H9 (cell line): ENCODE data around the gene ZFP36L1. TPM values are rescaled to one million over a fixed set of nuclear protein-coding genes. Genes with fewer than 3 reads are reported as not detected.

Experiments
- DNase-seq: peaks from one replicate; pipeline ENCODE4 v3.0.0-alpha.2; 2017
- H2AFZ ChIP-seq: one replicate; pipeline ENCODE4 v1.6.1; 2013; ENCODE audit warnings: mild to moderate bottlenecking, low read length, control low read depth, moderate library complexity
- H2AK5ac ChIP-seq: 2 replicates; pipeline ENCODE4 v1.6.1; 2013; ENCODE audit warnings: low read length, control low read depth, mixed read lengths; ENCODE audit not compliant: insufficient read length
- H2BK120ac ChIP-seq: one replicate; pipeline ENCODE4 v1.6.1; 2013; ENCODE audit warnings: low read depth, mild to moderate bottlenecking, low read length, control low read depth, inconsistent platforms; ENCODE audit not compliant: poor library complexity, severe bottlenecking
- H2BK12ac ChIP-seq: 2 replicates; pipeline ENCODE4 v1.6.1; 2013; ENCODE audit warnings: low read length, control low read depth, mixed read lengths, low read depth; ENCODE audit not compliant: insufficient read length
- H2BK15ac ChIP-seq: 2 replicates; pipeline ENCODE4 v1.6.1; 2013; ENCODE audit warnings: low read depth, low read length, control low read depth
- H2BK20ac ChIP-seq: one replicate; pipeline ENCODE4 v1.6.1; 2013; ENCODE audit warnings: low read depth, mild to moderate bottlenecking, low read length, control low read depth, inconsistent platforms; ENCODE audit not compliant: poor library complexity, severe bottlenecking
- H2BK5ac ChIP-seq: 2 replicates; pipeline ENCODE4 v1.6.1; 2013; ENCODE audit warnings: low read length, control low read depth, mixed read lengths; ENCODE audit not compliant: insufficient read length
- H3K14ac ChIP-seq: 2 replicates; pipeline ENCODE4 v1.6.1; 2013; ENCODE audit warnings: low read length, control low read depth; ENCODE audit not compliant: insufficient read depth
- H3K18ac ChIP-seq: 2 replicates; pipeline ENCODE4 v1.6.1; 2013; ENCODE audit warnings: low read depth, mild to moderate bottlenecking, mixed read lengths, low read length, control low read depth; ENCODE audit not compliant: insufficient read length
- H3K23ac ChIP-seq: 2 replicates; pipeline ENCODE4 v1.6.1; 2013; ENCODE audit warnings: low read length, control low read depth, mixed read lengths, low read depth; ENCODE audit not compliant: insufficient read length
- H3K23me2 ChIP-seq: 2 replicates; pipeline ENCODE4 v1.6.1; 2013; ENCODE audit warnings: low read depth, mild to moderate bottlenecking, mixed read lengths, low read length, control low read depth; ENCODE audit not compliant: insufficient read length, poor library complexity, severe bottlenecking
- H3K27ac ChIP-seq: 2 replicates; pipeline ENCODE4 v1.5.1; 2013; ENCODE audit warnings: low read length, control low read depth, mixed read lengths, low read depth; ENCODE audit not compliant: insufficient read length
- H3K27me3 ChIP-seq: 2 replicates; pipeline ENCODE4 v1.6.1; 2013; ENCODE audit warnings: low read length, control low read depth, inconsistent platforms; ENCODE audit not compliant: insufficient read depth
- H3K4ac ChIP-seq: 2 replicates; pipeline ENCODE4 v1.6.1; 2013; ENCODE audit warnings: low read depth, mild to moderate bottlenecking, control low read depth, inconsistent platforms, low read length, moderate library complexity
- H3K4me1 ChIP-seq: 2 replicates; pipeline ENCODE4 v1.6.1; 2013; ENCODE audit warnings: low read length, control low read depth, inconsistent platforms; ENCODE audit not compliant: insufficient read depth
- H3K4me2 ChIP-seq: 2 replicates; pipeline ENCODE4 v1.6.1; 2013; ENCODE audit warnings: low read length, control low read depth, mixed read lengths; ENCODE audit not compliant: insufficient read length, insufficient read depth
- H3K56ac ChIP-seq: 2 replicates; pipeline ENCODE4 v1.6.1; 2013; ENCODE audit warnings: low read depth, mild to moderate bottlenecking, mixed read lengths, low read length, control low read depth; ENCODE audit not compliant: insufficient read length
- H3K79me1 ChIP-seq: 2 replicates; pipeline ENCODE4 v1.6.1; 2013; ENCODE audit warnings: low read depth, mild to moderate bottlenecking, moderate library complexity, low read length, control low read depth, inconsistent platforms; ENCODE audit not compliant: insufficient read depth, poor library complexity, severe bottlenecking
- H3K79me2 ChIP-seq: 2 replicates; pipeline ENCODE4 v1.6.1; 2013; ENCODE audit warnings: low read length, control low read depth, inconsistent platforms; ENCODE audit not compliant: insufficient read depth
- H3K9ac ChIP-seq: 2 replicates; pipeline ENCODE4 v1.6.1; 2013; ENCODE audit warnings: low read length, control low read depth, mixed read lengths; ENCODE audit not compliant: insufficient read length; ENCODE audit errors: extremely low read depth
- H3K9me3 ChIP-seq: one replicate; pipeline ENCODE4 v1.6.1; 2013; ENCODE audit warnings: low read depth, low read length, inconsistent platforms; ENCODE audit not compliant: control insufficient read depth
- H3T11ph ChIP-seq: one replicate; pipeline ENCODE4 v1.6.1; 2013; ENCODE audit warnings: mild to moderate bottlenecking, low read length, control low read depth, inconsistent platforms
- H4K20me1 ChIP-seq: one replicate; pipeline ENCODE4 v1.6.1; 2013; ENCODE audit not compliant: control insufficient read depth, insufficient read length, insufficient read depth
- H4K5ac ChIP-seq: 2 replicates; pipeline ENCODE4 v1.6.1; 2013; ENCODE audit warnings: low read depth, mild to moderate bottlenecking, mixed read lengths, low read length, control low read depth; ENCODE audit not compliant: insufficient read length
- H4K8ac ChIP-seq: replicated peaks from 2 replicates; pipeline ENCODE4 v1.6.1; 2013; ENCODE audit warnings: low read length, control low read depth, mixed read lengths, low read depth; ENCODE audit not compliant: insufficient read length
- H4K91ac ChIP-seq: 2 replicates; pipeline ENCODE4 v1.6.1; 2013; ENCODE audit warnings: low read depth, mild to moderate bottlenecking, moderate library complexity, mixed read lengths, low read length, control low read depth; ENCODE audit not compliant: insufficient read length
- H3K27ac Mint-ChIP-seq, 3 experiments: 2 replicates in 2 of 3; 3 replicates in 1 of 3; pipeline ENCODE4 v1.8.0; 2020 to 2021; ENCODE audit warnings: mixed read lengths in 3 of 3, mild to moderate bottlenecking in 1 of 3, moderate library complexity in 1 of 3
- H3K27me3 Mint-ChIP-seq: 2 replicates; pipeline ENCODE4 v1.8.0; 2021; ENCODE audit warnings: low read depth, mild to moderate bottlenecking, moderate library complexity, mixed read lengths
- H3K36me3 Mint-ChIP-seq, 3 experiments: 2 replicates in 2 of 3; 3 replicates in 1 of 3; pipeline ENCODE4 v1.8.0; 2020 to 2021; ENCODE audit warnings: low read depth in 3 of 3, mixed read lengths in 3 of 3; ENCODE audit not compliant: insufficient read depth in 1 of 3
- H3K4me1 Mint-ChIP-seq, 2 experiments: 2 replicates each; pipeline ENCODE4 v1.8.0; 2020; ENCODE audit warnings: mixed read lengths in 2 of 2
- H3K4me3 Mint-ChIP-seq, 2 experiments: 2 replicates in 1 of 2; 3 replicates in 1 of 2; pipeline ENCODE4 v1.8.0; 2020 to 2021; ENCODE audit warnings: mild to moderate bottlenecking in 2 of 2, mixed read lengths in 2 of 2, moderate library complexity in 1 of 2
- H3K9me3 Mint-ChIP-seq, 2 experiments: 2 replicates in 1 of 2; 3 replicates in 1 of 2; pipeline ENCODE4 v1.8.0; 2020; ENCODE audit warnings: mild to moderate bottlenecking in 2 of 2, mixed read lengths in 2 of 2, moderate library complexity in 1 of 2
- WGBS: extraction: QIAGEN DNeasy Blood & Tissue Kit; methylation state at CpG from one replicate; pipeline ENCODE4 v1.1.7; 2013; ENCODE audit warnings: missing lambda C conversion rate, low lambda C conversion rate, mixed read lengths; ENCODE audit not compliant: insufficient read length; ENCODE audit errors: extremely low coverage; 5-methylcytosine and 5-hydroxymethylcytosine counted together
- total RNA-seq: library from RNA; stranded (reverse); gene quantifications from 2 replicates; pipeline ENCODE4 v1.2.1, GENCODE V29; 2021
- TF ChIP-seq, protein P1 (sequence below): fragments of 200-600 bp; sonication (generic); conservative IDR thresholded peaks from 3 replicates; pipeline ENCODE4 v1.8.0; 2021; ENCODE audit warnings: antibody characterized with exemption, mild to moderate bottlenecking

The ZFP36L1 gene
- total RNA-seq, 1 experiment from 2014 or later, result 109 TPM

DNA sequence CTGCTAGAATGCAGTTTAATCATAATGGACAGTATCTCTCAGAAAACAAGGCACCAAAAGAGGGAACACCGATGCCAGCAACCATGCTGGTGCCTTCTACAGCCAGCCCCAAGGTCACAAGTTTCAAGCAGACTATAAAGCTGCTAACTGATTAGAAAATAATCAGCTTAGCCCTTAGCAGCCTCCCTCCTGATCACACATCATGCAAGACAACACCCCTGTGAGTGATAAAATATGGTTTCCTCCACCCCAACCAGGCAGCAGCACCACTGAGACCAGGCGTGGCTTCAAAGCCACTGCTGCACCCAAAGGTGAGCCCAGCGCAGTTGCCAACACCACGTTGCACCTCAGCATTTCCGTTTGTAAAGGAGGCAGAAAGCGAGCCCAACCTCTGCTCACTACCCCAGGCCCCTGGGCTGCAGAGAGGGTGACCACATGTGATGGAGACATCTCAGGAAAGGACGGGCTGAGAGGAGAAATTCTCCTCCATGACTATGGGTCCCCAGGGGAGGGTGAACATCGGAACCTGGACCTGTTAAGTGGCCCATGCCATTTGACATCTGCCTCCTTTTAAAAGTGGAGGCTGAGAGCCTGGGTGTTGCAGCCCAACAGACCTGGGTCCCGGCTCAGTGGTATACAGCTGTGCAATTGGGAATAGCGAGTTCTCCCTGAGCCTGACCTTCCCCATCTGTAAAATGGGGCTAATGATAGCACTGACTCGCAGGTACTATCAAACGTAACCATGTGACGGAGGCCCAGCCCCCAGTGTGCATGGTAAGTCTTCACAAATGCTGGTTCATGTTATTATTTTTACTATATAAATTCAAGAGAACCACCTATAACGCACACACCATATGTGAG lies 11.5 kb downstream of the ZFP36L1 start:
- H3K14ac ChIP-seq, result no peak overlapping the region
- no peak overlapping the region for H2BK15ac ChIP-seq
- no peak overlapping the region for H2BK5ac ChIP-seq
- H2BK12ac ChIP-seq, result no peak overlapping the region
- H3T11ph ChIP-seq, result no peak overlapping the region
- no peak overlapping the region for H3K4me2 ChIP-seq
- H4K8ac ChIP-seq, result no peak overlapping the region
- no peak overlapping the region for H4K91ac ChIP-seq
- no peaks in the 10 kb centered on the region for H3K79me2 ChIP-seq
- H3K9ac ChIP-seq, result no peak overlapping the region
- H2BK20ac ChIP-seq, result no peak overlapping the region
- H3K79me1 ChIP-seq, result no peaks in the 10 kb centered on the region
- no peaks in the 10 kb centered on the region for H3K9me3 ChIP-seq
- Mint-ChIP-seq H3K36me3 (peaks cover 0 to 3% (median 0%) of the 10 kb centered on the region in 3 experiments; a peak in 2 of 7 replicates), H3K27me3 (peaks cover 13% of the 10 kb centered on the region), H3K9me3 (no peaks in the 10 kb centered on the region), H3K4me1 (peaks cover 13 to 26% of the 10 kb centered on the region in 2 experiments), H3K27ac (no peak overlapping the region; a peak in 1 of 7 replicates), H3K4me3 (no peak overlapping the region)
- DNase-seq, result no peak
- no peak overlapping the region for H3K27ac ChIP-seq
- H4K5ac ChIP-seq, result no peak overlapping the region
- no peak overlapping the region for H3K4ac ChIP-seq
- TF ChIP-seq, protein P1, sequence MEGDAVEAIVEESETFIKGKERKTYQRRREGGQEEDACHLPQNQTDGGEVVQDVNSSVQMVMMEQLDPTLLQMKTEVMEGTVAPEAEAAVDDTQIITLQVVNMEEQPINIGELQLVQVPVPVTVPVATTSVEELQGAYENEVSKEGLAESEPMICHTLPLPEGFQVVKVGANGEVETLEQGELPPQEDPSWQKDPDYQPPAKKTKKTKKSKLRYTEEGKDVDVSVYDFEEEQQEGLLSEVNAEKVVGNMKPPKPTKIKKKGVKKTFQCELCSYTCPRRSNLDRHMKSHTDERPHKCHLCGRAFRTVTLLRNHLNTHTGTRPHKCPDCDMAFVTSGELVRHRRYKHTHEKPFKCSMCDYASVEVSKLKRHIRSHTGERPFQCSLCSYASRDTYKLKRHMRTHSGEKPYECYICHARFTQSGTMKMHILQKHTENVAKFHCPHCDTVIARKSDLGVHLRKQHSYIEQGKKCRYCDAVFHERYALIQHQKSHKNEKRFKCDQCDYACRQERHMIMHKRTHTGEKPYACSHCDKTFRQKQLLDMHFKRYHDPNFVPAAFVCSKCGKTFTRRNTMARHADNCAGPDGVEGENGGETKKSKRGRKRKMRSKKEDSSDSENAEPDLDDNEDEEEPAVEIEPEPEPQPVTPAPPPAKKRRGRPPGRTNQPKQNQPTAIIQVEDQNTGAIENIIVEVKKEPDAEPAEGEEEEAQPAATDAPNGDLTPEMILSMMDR, result no peak
- no peaks in the 10 kb centered on the region for H3K27me3 ChIP-seq
- no peaks in the 10 kb centered on the region for H3K23me2 ChIP-seq
- no peak overlapping the region for H2AK5ac ChIP-seq
- no peaks in the 10 kb centered on the region for H4K20me1 ChIP-seq
- H3K4me1 ChIP-seq, result no peaks in the 10 kb centered on the region
- H3K56ac ChIP-seq, result no peak overlapping the region
- H2AFZ ChIP-seq, result no peak overlapping the region
- H3K23ac ChIP-seq, result no peak overlapping the region
- WGBS, result no CpG with 5 or more reads among the region's 14 CpGs
- H2BK120ac ChIP-seq, result no peak overlapping the region
- H3K18ac ChIP-seq, result no peak overlapping the region
